WTC11 (cell line): ENCODE measurements around the gene MGAT4C. TPM values are rescaled to one million over a fixed set of nuclear protein-coding genes. Genes with fewer than 3 reads are reported as not detected.

Experiments
- ATAC-seq: fragments of 200-7000 bp; cut with Tn5 transposase; 2 replicates; pipeline ENCODE4 v1.10.0; 2021; ENCODE audit warnings: mild to moderate bottlenecking, moderate library complexity
- CTCF ChIA-PET: fragments of 300-600 bp; sonication (Branson Sonifier 250); formaldehyde crosslinking; loops from one replicate; lab custom pipeline; 2021; ENCODE audit warnings: antibody characterized with exemption; lab: Charles Lee
- POLR2A ChIA-PET: fragments of 350-600 bp; sonication (Branson Sonifier 250); formaldehyde crosslinking; loops from one replicate; lab custom pipeline; 2021; ENCODE audit warnings: antibody characterized with exemption; lab: Charles Lee
- DNase-seq: peaks from one replicate; pipeline ENCODE4 v3.0.0; 2021; ENCODE audit warnings: low spot score
- H3K27ac Mint-ChIP-seq: 2 replicates; pipeline ENCODE4 v1.8.0; 2021; ENCODE audit warnings: mixed read lengths
- H3K27me3 Mint-ChIP-seq: 2 replicates; pipeline ENCODE4 v1.8.0; 2021; ENCODE audit warnings: low read depth, mild to moderate bottlenecking, moderate library complexity, mixed read lengths
- H3K36me3 Mint-ChIP-seq: 2 replicates; pipeline ENCODE4 v1.8.0; 2021; ENCODE audit warnings: mixed read lengths
- H3K4me1 Mint-ChIP-seq: 2 replicates; pipeline ENCODE4 v1.8.0; 2022; ENCODE audit warnings: mixed read lengths
- H3K4me3 Mint-ChIP-seq: 2 replicates; pipeline ENCODE4 v1.8.0; 2021; ENCODE audit warnings: mild to moderate bottlenecking, moderate library complexity, mixed read lengths
- H3K9me3 Mint-ChIP-seq: 2 replicates; pipeline ENCODE4 v1.8.0; 2021; ENCODE audit warnings: mixed read lengths
- ATF3 ChIP-seq: sonication (generic); formaldehyde crosslinking; conservative IDR thresholded peaks from 2 replicates; pipeline ENCODE4 v1.8.1; 2022; ENCODE audit warnings: mild to moderate bottlenecking, missing genetic modification reagents
- CREM ChIP-seq: sonication (generic); formaldehyde crosslinking; IDR thresholded peaks from 2 replicates; pipeline ENCODE4 v1.8.1; 2022; ENCODE audit warnings: mild to moderate bottlenecking, missing genetic modification reagents, moderate library complexity
- GRHL2 ChIP-seq: fragments of 250-450 bp; sonication (Bioruptor Pico); IDR thresholded peaks from 2 replicates; pipeline ENCODE4 v1.8.0; 2022; ENCODE audit warnings: mild to moderate bottlenecking, moderate library complexity; ENCODE audit not compliant: insufficient replicate concordance, severe bottlenecking
- GTF2I ChIP-seq: fragments of 250-450 bp; sonication (Bioruptor Pico); conservative IDR thresholded peaks from 2 replicates; pipeline ENCODE4 v1.4.0; 2021; ENCODE audit warnings: mild to moderate bottlenecking
- HMGXB4 ChIP-seq: sonication (generic); formaldehyde crosslinking; IDR thresholded peaks from 2 replicates; pipeline ENCODE4 v1.8.1; 2023; ENCODE audit warnings: mild to moderate bottlenecking, moderate library complexity, missing genetic modification reagents
- IRF1 ChIP-seq: sonication (generic); formaldehyde crosslinking; IDR thresholded peaks from 2 replicates; pipeline ENCODE4 v1.8.0; 2023; ENCODE audit warnings: missing genetic modification reagents
- IRF2 ChIP-seq: sonication (generic); formaldehyde crosslinking; IDR thresholded peaks from 2 replicates; pipeline ENCODE4 v1.8.0; 2022; ENCODE audit warnings: low read depth, missing genetic modification reagents, borderline replicate concordance
- JAZF1 ChIP-seq: fragments of 250-450 bp; sonication (Bioruptor Pico); IDR thresholded peaks from 2 replicates; pipeline ENCODE4 v1.9.0; 2021; ENCODE audit warnings: moderate library complexity, mild to moderate bottlenecking, inconsistent platforms
- JUN ChIP-seq: sonication (generic); formaldehyde crosslinking; IDR thresholded peaks from 2 replicates; pipeline ENCODE4 v1.8.0; 2023; ENCODE audit warnings: mild to moderate bottlenecking, missing genetic modification reagents
- MYBL2 ChIP-seq: sonication (generic); formaldehyde crosslinking; IDR thresholded peaks from 2 replicates; pipeline ENCODE4 v1.8.1; 2023; ENCODE audit warnings: mild to moderate bottlenecking, moderate library complexity, missing genetic modification reagents
- NFE2L1 ChIP-seq: sonication (generic); formaldehyde crosslinking; IDR thresholded peaks from 2 replicates; pipeline ENCODE4 v1.8.1; 2023; ENCODE audit warnings: missing genetic modification reagents
- NFYB ChIP-seq: sonication (generic); formaldehyde crosslinking; conservative IDR thresholded peaks from 2 replicates; pipeline ENCODE4 v1.8.0; 2022; ENCODE audit warnings: low read depth, missing genetic modification reagents
- NR2C2 ChIP-seq: sonication (generic); formaldehyde crosslinking; IDR thresholded peaks from 2 replicates; pipeline ENCODE4 v1.8.0; 2022; ENCODE audit warnings: mild to moderate bottlenecking, missing genetic modification reagents
- PRRX2 ChIP-seq: fragments of 250-450 bp; sonication (Bioruptor Pico); IDR thresholded peaks from 2 replicates; pipeline ENCODE4 v1.8.0; 2021; ENCODE audit warnings: mild to moderate bottlenecking
- SMAD3 ChIP-seq: sonication (generic); formaldehyde crosslinking; IDR thresholded peaks from 2 replicates; pipeline ENCODE4 v1.8.0; 2022; ENCODE audit warnings: missing genetic modification reagents, mild to moderate bottlenecking, borderline replicate concordance
- TEAD1 ChIP-seq: sonication (generic); formaldehyde crosslinking; IDR thresholded peaks from 2 replicates; pipeline ENCODE4 v1.8.0; 2022; ENCODE audit warnings: mild to moderate bottlenecking, missing genetic modification reagents
- ZNF219 ChIP-seq: sonication (generic); formaldehyde crosslinking; IDR thresholded peaks from 2 replicates; pipeline ENCODE4 v1.8.0; 2023; ENCODE audit warnings: missing genetic modification reagents, mild to moderate bottlenecking, borderline replicate concordance
- ZNF232 ChIP-seq: sonication (generic); formaldehyde crosslinking; IDR thresholded peaks from 2 replicates; pipeline ENCODE4 v1.8.0; 2022; ENCODE audit warnings: mild to moderate bottlenecking, missing genetic modification reagents
- ZNF263 ChIP-seq: sonication (generic); formaldehyde crosslinking; IDR thresholded peaks from 2 replicates; pipeline ENCODE4 v1.8.1; 2022; ENCODE audit warnings: low read depth, mild to moderate bottlenecking, moderate library complexity, missing genetic modification reagents
- ZNF396 ChIP-seq: fragments of 250-450 bp; sonication (Bioruptor Pico); IDR thresholded peaks from 2 replicates; pipeline ENCODE4 v1.8.0; 2021; ENCODE audit warnings: mild to moderate bottlenecking, moderate library complexity, borderline replicate concordance
- ZNF423 ChIP-seq: fragments of 250-450 bp; sonication (Bioruptor Pico); IDR thresholded peaks from 2 replicates; pipeline ENCODE4 v2.1.2; 2022; ENCODE audit warnings: mild to moderate bottlenecking, moderate library complexity
- total RNA-seq: library from RNA; stranded (reverse); gene quantifications from 3 replicates; pipeline ENCODE4 v1.2.3, GENCODE V29; 2021
- TF ChIP-seq, protein P1 (sequence below): fragments of 250-450 bp; sonication (Bioruptor Pico); IDR thresholded peaks from 2 replicates; pipeline ENCODE4 v1.8.0; 2021; ENCODE audit warnings: mild to moderate bottlenecking
- TF ChIP-seq, protein P2 (sequence below): sonication (generic); formaldehyde crosslinking; IDR thresholded peaks from 2 replicates; pipeline ENCODE4 v1.8.0; 2022; ENCODE audit warnings: mild to moderate bottlenecking, missing genetic modification reagents
- TF ChIP-seq, protein P3 (sequence below): sonication (generic); formaldehyde crosslinking; IDR thresholded peaks from 2 replicates; pipeline ENCODE4 v1.8.1; 2023; ENCODE audit warnings: mild to moderate bottlenecking, missing genetic modification reagents, borderline replicate concordance
- TF ChIP-seq, protein P4 (sequence below): sonication (generic); formaldehyde crosslinking; IDR thresholded peaks from 2 replicates; pipeline ENCODE4 v1.8.1; 2022; ENCODE audit warnings: missing genetic modification reagents, borderline replicate concordance

Gene MGAT4C
- total RNA-seq, 1 experiment from 2014 or later = 4.8 TPM

DNA sequence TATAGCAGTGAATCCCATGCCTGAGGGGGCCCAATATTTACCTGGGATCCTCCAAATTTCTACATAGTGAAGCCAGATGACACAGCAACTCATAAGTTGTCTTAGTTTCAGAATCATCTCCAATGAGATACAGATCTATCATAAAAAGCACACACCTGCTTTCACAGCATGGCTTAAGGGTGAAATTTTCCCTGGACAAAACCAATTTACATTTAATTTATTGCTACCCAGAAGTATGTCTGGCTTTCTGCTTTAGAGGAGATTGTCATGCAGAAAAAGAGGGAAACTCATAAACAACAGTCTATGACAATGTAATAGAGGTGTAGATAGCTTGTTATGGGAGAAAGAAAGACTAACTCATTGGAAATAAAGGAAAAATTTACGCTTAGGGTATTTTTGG lies 113.0 kb downstream of the MGAT4C start:
- ATAC-seq (no peak), DNase-seq (no peak)
- H3K27me3 Mint-ChIP-seq = no peaks in the 10 kb centered on the region
- no peak overlapping the region for H3K4me3 Mint-ChIP-seq
- H3K4me1 Mint-ChIP-seq = peaks cover 16% of the 10 kb centered on the region
- H3K9me3 Mint-ChIP-seq = peaks cover 4% of the 10 kb centered on the region; the same call in 1 of the 2 replicates
- no peak overlapping the region for H3K27ac Mint-ChIP-seq
- TF ChIP-seq, protein P1, sequence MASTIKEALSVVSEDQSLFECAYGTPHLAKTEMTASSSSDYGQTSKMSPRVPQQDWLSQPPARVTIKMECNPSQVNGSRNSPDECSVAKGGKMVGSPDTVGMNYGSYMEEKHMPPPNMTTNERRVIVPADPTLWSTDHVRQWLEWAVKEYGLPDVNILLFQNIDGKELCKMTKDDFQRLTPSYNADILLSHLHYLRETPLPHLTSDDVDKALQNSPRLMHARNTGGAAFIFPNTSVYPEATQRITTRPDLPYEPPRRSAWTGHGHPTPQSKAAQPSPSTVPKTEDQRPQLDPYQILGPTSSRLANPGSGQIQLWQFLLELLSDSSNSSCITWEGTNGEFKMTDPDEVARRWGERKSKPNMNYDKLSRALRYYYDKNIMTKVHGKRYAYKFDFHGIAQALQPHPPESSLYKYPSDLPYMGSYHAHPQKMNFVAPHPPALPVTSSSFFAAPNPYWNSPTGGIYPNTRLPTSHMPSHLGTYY = no peak
- TF ChIP-seq, protein P2, sequence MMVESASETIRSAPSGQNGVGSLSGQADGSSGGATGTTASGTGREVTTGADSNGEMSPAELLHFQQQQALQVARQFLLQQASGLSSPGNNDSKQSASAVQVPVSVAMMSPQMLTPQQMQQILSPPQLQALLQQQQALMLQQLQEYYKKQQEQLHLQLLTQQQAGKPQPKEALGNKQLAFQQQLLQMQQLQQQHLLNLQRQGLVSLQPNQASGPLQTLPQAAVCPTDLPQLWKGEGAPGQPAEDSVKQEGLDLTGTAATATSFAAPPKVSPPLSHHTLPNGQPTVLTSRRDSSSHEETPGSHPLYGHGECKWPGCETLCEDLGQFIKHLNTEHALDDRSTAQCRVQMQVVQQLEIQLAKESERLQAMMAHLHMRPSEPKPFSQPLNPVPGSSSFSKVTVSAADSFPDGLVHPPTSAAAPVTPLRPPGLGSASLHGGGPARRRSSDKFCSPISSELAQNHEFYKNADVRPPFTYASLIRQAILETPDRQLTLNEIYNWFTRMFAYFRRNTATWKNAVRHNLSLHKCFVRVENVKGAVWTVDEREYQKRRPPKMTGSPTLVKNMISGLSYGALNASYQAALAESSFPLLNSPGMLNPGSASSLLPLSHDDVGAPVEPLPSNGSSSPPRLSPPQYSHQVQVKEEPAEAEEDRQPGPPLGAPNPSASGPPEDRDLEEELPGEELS (CRISPR knock-in tag) = no peak
- TF ChIP-seq ATF3 (no peak), NFE2L1 (no peak), GRHL2 (CRISPR knock-in tag) (no peak), ZNF423 (CRISPR knock-in tag) (no peak), CREM (CRISPR knock-in tag) (no peak), SMAD3 (no peak), NFYB (CRISPR knock-in tag) (no peak), IRF2 (CRISPR knock-in tag) (no peak), ZNF219 (no peak), IRF1 (no peak), PRRX2 (CRISPR knock-in tag) (no peak), TEAD1 (CRISPR knock-in tag) (no peak)
- TF ChIP-seq, protein P3, sequence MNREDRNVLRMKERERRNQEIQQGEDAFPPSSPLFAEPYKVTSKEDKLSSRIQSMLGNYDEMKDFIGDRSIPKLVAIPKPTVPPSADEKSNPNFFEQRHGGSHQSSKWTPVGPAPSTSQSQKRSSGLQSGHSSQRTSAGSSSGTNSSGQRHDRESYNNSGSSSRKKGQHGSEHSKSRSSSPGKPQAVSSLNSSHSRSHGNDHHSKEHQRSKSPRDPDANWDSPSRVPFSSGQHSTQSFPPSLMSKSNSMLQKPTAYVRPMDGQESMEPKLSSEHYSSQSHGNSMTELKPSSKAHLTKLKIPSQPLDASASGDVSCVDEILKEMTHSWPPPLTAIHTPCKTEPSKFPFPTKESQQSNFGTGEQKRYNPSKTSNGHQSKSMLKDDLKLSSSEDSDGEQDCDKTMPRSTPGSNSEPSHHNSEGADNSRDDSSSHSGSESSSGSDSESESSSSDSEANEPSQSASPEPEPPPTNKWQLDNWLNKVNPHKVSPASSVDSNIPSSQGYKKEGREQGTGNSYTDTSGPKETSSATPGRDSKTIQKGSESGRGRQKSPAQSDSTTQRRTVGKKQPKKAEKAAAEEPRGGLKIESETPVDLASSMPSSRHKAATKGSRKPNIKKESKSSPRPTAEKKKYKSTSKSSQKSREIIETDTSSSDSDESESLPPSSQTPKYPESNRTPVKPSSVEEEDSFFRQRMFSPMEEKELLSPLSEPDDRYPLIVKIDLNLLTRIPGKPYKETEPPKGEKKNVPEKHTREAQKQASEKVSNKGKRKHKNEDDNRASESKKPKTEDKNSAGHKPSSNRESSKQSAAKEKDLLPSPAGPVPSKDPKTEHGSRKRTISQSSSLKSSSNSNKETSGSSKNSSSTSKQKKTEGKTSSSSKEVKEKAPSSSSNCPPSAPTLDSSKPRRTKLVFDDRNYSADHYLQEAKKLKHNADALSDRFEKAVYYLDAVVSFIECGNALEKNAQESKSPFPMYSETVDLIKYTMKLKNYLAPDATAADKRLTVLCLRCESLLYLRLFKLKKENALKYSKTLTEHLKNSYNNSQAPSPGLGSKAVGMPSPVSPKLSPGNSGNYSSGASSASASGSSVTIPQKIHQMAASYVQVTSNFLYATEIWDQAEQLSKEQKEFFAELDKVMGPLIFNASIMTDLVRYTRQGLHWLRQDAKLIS (CRISPR knock-in tag) = no peak
- TF ChIP-seq, protein P4, sequence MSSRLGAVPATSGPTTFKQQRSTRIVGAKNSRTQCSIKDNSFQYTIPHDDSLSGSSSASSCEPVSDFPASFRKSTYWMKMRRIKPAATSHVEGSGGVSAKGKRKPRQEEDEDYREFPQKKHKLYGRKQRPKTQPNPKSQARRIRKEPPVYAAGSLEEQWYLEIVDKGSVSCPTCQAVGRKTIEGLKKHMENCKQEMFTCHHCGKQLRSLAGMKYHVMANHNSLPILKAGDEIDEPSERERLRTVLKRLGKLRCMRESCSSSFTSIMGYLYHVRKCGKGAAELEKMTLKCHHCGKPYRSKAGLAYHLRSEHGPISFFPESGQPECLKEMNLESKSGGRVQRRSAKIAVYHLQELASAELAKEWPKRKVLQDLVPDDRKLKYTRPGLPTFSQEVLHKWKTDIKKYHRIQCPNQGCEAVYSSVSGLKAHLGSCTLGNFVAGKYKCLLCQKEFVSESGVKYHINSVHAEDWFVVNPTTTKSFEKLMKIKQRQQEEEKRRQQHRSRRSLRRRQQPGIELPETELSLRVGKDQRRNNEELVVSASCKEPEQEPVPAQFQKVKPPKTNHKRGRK (CRISPR knock-in tag) = no peak
- TF ChIP-seq, all 79 proteins: peak for 0
- ChIA-PET CTCF (no interaction called here), POLR2A (no interaction called here)
- H3K36me3 Mint-ChIP-seq = no peaks in the 10 kb centered on the region

- no peaks in the 10 kb centered on the region for H3K9me3 Mint-ChIP-seq
- ChIA-PET CTCF (no interaction called here), POLR2A (no interaction called here)
- H3K27ac Mint-ChIP-seq = no peak overlapping the region
- ATAC-seq (no peak), DNase-seq (no peak)
- peaks cover 2% of the 10 kb centered on the region for H3K4me1 Mint-ChIP-seq
- H3K4me3 Mint-ChIP-seq = no peak overlapping the region
- no peaks in the 10 kb centered on the region for H3K36me3 Mint-ChIP-seq
- H3K27me3 Mint-ChIP-seq = no peaks in the 10 kb centered on the region
- TF ChIP-seq NR2C2 (CRISPR knock-in tag) (no peak), ATF3 (no peak), GTF2I (CRISPR knock-in tag) (no peak), ZNF232 (CRISPR knock-in tag) (no peak), MYBL2 (CRISPR knock-in tag) (no peak), ZNF263 (CRISPR knock-in tag) (no peak), JUN (CRISPR knock-in tag) (no peak), ZNF396 (CRISPR knock-in tag) (no peak), HMGXB4 (CRISPR knock-in tag) (no peak), JAZF1 (no peak)
Measured at GRCh38 chr12:86139671-86140070, 116.5 kb downstream of the MGAT4C start.
